NCI-H146 (cell line): Measurements from ENCODE around the gene GPR173.
A peak's percentile ranks its signal among the peaks of the same experiment; 100 is the strongest.

Experiments used
- DNase-seq: peaks from one replicate; lab custom pipeline; 2025; lab: John Stamatoyannopoulos, UW

GPR173 gene

GRCh38 chrX:53048169-53049126, at the start of gene GPR173:
TSS of gene GPR173 (plus strand) at chrX:53048789. CDS start at chrX:53076622, 27,833 bp downstream.
- DNase-seq: peak; percentile 77

GRCh38 chrX:53000447-53001135, 48.0 kb upstream of the GPR173 start:
- DNase-seq: no peak

- no peak for DNase-seq
Observed at GRCh38 chrX:53001958-53002357, 46.6 kb upstream of the GPR173 start.

GRCh38 chrX:53003111-53003510, 45.5 kb upstream of the GPR173 start:
- no peak for DNase-seq

GRCh38 chrX:53004038-53004437, 44.6 kb upstream of the GPR173 start:
- DNase-seq: no peak

- no peak for DNase-seq
Observed at GRCh38 chrX:53004811-53005210, 43.8 kb upstream of the GPR173 start.

- DNase-seq: no peak
Observed at GRCh38 chrX:53005327-53005726, 43.3 kb upstream of the GPR173 start.

- no peak for DNase-seq
Observed at GRCh38 chrX:53009032-53009431, 39.6 kb upstream of the GPR173 start.

GRCh38 chrX:53013291-53013690, 35.3 kb upstream of the GPR173 start:
- DNase-seq: no peak

- DNase-seq: no peak
Observed at GRCh38 chrX:53018627-53019026, 30.0 kb upstream of the GPR173 start.

GRCh38 chrX:53022381-53022780, 26.2 kb upstream of the GPR173 start:
- DNase-seq: no peak

GRCh38 chrX:53028678-53029077, 19.9 kb upstream of the GPR173 start:
- DNase-seq: no peak

- no peak for DNase-seq
Observed at GRCh38 chrX:53031380-53031779, 17.2 kb upstream of the GPR173 start.

GRCh38 chrX:53036149-53036548, 12.4 kb upstream of the GPR173 start:
- no peak for DNase-seq

GRCh38 chrX:53039236-53039635, 9.4 kb upstream of the GPR173 start:
- no peak for DNase-seq

- no peak for DNase-seq
Observed at GRCh38 chrX:53044995-53045394, 3.6 kb upstream of the GPR173 start.

- no peak for DNase-seq
Observed at GRCh38 chrX:53047228-53047627, 1.4 kb upstream of the GPR173 start.

- peak; percentile 32 for DNase-seq
Observed at GRCh38 chrX:53049127-53049517, 533 bp downstream of the GPR173 start.

- no peak for DNase-seq
Observed at GRCh38 chrX:53050841-53051240, 2.3 kb downstream of the GPR173 start.

GRCh38 chrX:53055244-53055849, 6.8 kb downstream of the GPR173 start:
- DNase-seq: no peak

- no peak for DNase-seq
Observed at GRCh38 chrX:53056292-53056691, 7.7 kb downstream of the GPR173 start.

- DNase-seq: no peak
Observed at GRCh38 chrX:53065104-53065503, 16.5 kb downstream of the GPR173 start.

GRCh38 chrX:53071064-53071463, 22.5 kb downstream of the GPR173 start:
- no peak for DNase-seq
